H9 (cell line): ENCODE measurements around the gene ZBTB7A. TPM values are rescaled to one million over a fixed set of nuclear protein-coding genes. Genes with fewer than 3 reads are reported as not detected.

Experiments used
- DNase-seq: peaks from one replicate; pipeline ENCODE4 v3.0.0-alpha.2; 2017
- H2AFZ ChIP-seq: one replicate; pipeline ENCODE4 v1.6.1; 2013; ENCODE audit warnings: mild to moderate bottlenecking, low read length, control low read depth, moderate library complexity
- H2AK5ac ChIP-seq: 2 replicates; pipeline ENCODE4 v1.6.1; 2013; ENCODE audit warnings: low read length, control low read depth, mixed read lengths; ENCODE audit not compliant: insufficient read length
- H2BK120ac ChIP-seq: one replicate; pipeline ENCODE4 v1.6.1; 2013; ENCODE audit warnings: low read depth, mild to moderate bottlenecking, low read length, control low read depth, inconsistent platforms; ENCODE audit not compliant: poor library complexity, severe bottlenecking
- H2BK12ac ChIP-seq: 2 replicates; pipeline ENCODE4 v1.6.1; 2013; ENCODE audit warnings: low read length, control low read depth, mixed read lengths, low read depth; ENCODE audit not compliant: insufficient read length
- H2BK15ac ChIP-seq: 2 replicates; pipeline ENCODE4 v1.6.1; 2013; ENCODE audit warnings: low read depth, low read length, control low read depth
- H2BK20ac ChIP-seq: one replicate; pipeline ENCODE4 v1.6.1; 2013; ENCODE audit warnings: low read depth, mild to moderate bottlenecking, low read length, control low read depth, inconsistent platforms; ENCODE audit not compliant: poor library complexity, severe bottlenecking
- H2BK5ac ChIP-seq: 2 replicates; pipeline ENCODE4 v1.6.1; 2013; ENCODE audit warnings: low read length, control low read depth, mixed read lengths; ENCODE audit not compliant: insufficient read length
- H3K14ac ChIP-seq: 2 replicates; pipeline ENCODE4 v1.6.1; 2013; ENCODE audit warnings: low read length, control low read depth; ENCODE audit not compliant: insufficient read depth
- H3K18ac ChIP-seq: 2 replicates; pipeline ENCODE4 v1.6.1; 2013; ENCODE audit warnings: low read depth, mild to moderate bottlenecking, mixed read lengths, low read length, control low read depth; ENCODE audit not compliant: insufficient read length
- H3K23ac ChIP-seq: 2 replicates; pipeline ENCODE4 v1.6.1; 2013; ENCODE audit warnings: low read length, control low read depth, mixed read lengths, low read depth; ENCODE audit not compliant: insufficient read length
- H3K23me2 ChIP-seq: 2 replicates; pipeline ENCODE4 v1.6.1; 2013; ENCODE audit warnings: low read depth, mild to moderate bottlenecking, mixed read lengths, low read length, control low read depth; ENCODE audit not compliant: insufficient read length, poor library complexity, severe bottlenecking
- H3K27ac ChIP-seq: 2 replicates; pipeline ENCODE4 v1.5.1; 2013; ENCODE audit warnings: low read length, control low read depth, mixed read lengths, low read depth; ENCODE audit not compliant: insufficient read length
- H3K27me3 ChIP-seq: 2 replicates; pipeline ENCODE4 v1.6.1; 2013; ENCODE audit warnings: low read length, control low read depth, inconsistent platforms; ENCODE audit not compliant: insufficient read depth
- H3K4ac ChIP-seq: 2 replicates; pipeline ENCODE4 v1.6.1; 2013; ENCODE audit warnings: low read depth, mild to moderate bottlenecking, control low read depth, inconsistent platforms, low read length, moderate library complexity
- H3K4me1 ChIP-seq: 2 replicates; pipeline ENCODE4 v1.6.1; 2013; ENCODE audit warnings: low read length, control low read depth, inconsistent platforms; ENCODE audit not compliant: insufficient read depth
- H3K4me2 ChIP-seq: 2 replicates; pipeline ENCODE4 v1.6.1; 2013; ENCODE audit warnings: low read length, control low read depth, mixed read lengths; ENCODE audit not compliant: insufficient read length, insufficient read depth
- H3K56ac ChIP-seq: 2 replicates; pipeline ENCODE4 v1.6.1; 2013; ENCODE audit warnings: low read depth, mild to moderate bottlenecking, mixed read lengths, low read length, control low read depth; ENCODE audit not compliant: insufficient read length
- H3K79me1 ChIP-seq: 2 replicates; pipeline ENCODE4 v1.6.1; 2013; ENCODE audit warnings: low read depth, mild to moderate bottlenecking, moderate library complexity, low read length, control low read depth, inconsistent platforms; ENCODE audit not compliant: insufficient read depth, poor library complexity, severe bottlenecking
- H3K79me2 ChIP-seq: 2 replicates; pipeline ENCODE4 v1.6.1; 2013; ENCODE audit warnings: low read length, control low read depth, inconsistent platforms; ENCODE audit not compliant: insufficient read depth
- H3K9ac ChIP-seq: 2 replicates; pipeline ENCODE4 v1.6.1; 2013; ENCODE audit warnings: low read length, control low read depth, mixed read lengths; ENCODE audit not compliant: insufficient read length; ENCODE audit errors: extremely low read depth
- H3K9me3 ChIP-seq: one replicate; pipeline ENCODE4 v1.6.1; 2013; ENCODE audit warnings: low read depth, low read length, inconsistent platforms; ENCODE audit not compliant: control insufficient read depth
- H3T11ph ChIP-seq: one replicate; pipeline ENCODE4 v1.6.1; 2013; ENCODE audit warnings: mild to moderate bottlenecking, low read length, control low read depth, inconsistent platforms
- H4K20me1 ChIP-seq: one replicate; pipeline ENCODE4 v1.6.1; 2013; ENCODE audit not compliant: control insufficient read depth, insufficient read length, insufficient read depth
- H4K5ac ChIP-seq: 2 replicates; pipeline ENCODE4 v1.6.1; 2013; ENCODE audit warnings: low read depth, mild to moderate bottlenecking, mixed read lengths, low read length, control low read depth; ENCODE audit not compliant: insufficient read length
- H4K8ac ChIP-seq: replicated peaks from 2 replicates; pipeline ENCODE4 v1.6.1; 2013; ENCODE audit warnings: low read length, control low read depth, mixed read lengths, low read depth; ENCODE audit not compliant: insufficient read length
- H4K91ac ChIP-seq: 2 replicates; pipeline ENCODE4 v1.6.1; 2013; ENCODE audit warnings: low read depth, mild to moderate bottlenecking, moderate library complexity, mixed read lengths, low read length, control low read depth; ENCODE audit not compliant: insufficient read length
- H3K27ac Mint-ChIP-seq, 3 experiments: 2 replicates in 2 of 3; 3 replicates in 1 of 3; pipeline ENCODE4 v1.8.0; 2020 to 2021; ENCODE audit warnings: mixed read lengths in 3 of 3, mild to moderate bottlenecking in 1 of 3, moderate library complexity in 1 of 3
- H3K27me3 Mint-ChIP-seq: 2 replicates; pipeline ENCODE4 v1.8.0; 2021; ENCODE audit warnings: low read depth, mild to moderate bottlenecking, moderate library complexity, mixed read lengths
- H3K36me3 Mint-ChIP-seq, 3 experiments: 2 replicates in 2 of 3; 3 replicates in 1 of 3; pipeline ENCODE4 v1.8.0; 2020 to 2021; ENCODE audit warnings: low read depth in 3 of 3, mixed read lengths in 3 of 3; ENCODE audit not compliant: insufficient read depth in 1 of 3
- H3K4me1 Mint-ChIP-seq, 2 experiments: 2 replicates each; pipeline ENCODE4 v1.8.0; 2020; ENCODE audit warnings: mixed read lengths in 2 of 2
- H3K4me3 Mint-ChIP-seq, 2 experiments: 2 replicates in 1 of 2; 3 replicates in 1 of 2; pipeline ENCODE4 v1.8.0; 2020 to 2021; ENCODE audit warnings: mild to moderate bottlenecking in 2 of 2, mixed read lengths in 2 of 2, moderate library complexity in 1 of 2
- H3K9me3 Mint-ChIP-seq, 2 experiments: 2 replicates in 1 of 2; 3 replicates in 1 of 2; pipeline ENCODE4 v1.8.0; 2020; ENCODE audit warnings: mild to moderate bottlenecking in 2 of 2, mixed read lengths in 2 of 2, moderate library complexity in 1 of 2
- CTCF ChIP-seq: fragments of 200-600 bp; sonication (generic); conservative IDR thresholded peaks from 3 replicates; pipeline ENCODE4 v1.8.0; 2021; ENCODE audit warnings: antibody characterized with exemption, mild to moderate bottlenecking
- WGBS: extraction: QIAGEN DNeasy Blood & Tissue Kit; methylation state at CpG from one replicate; pipeline ENCODE4 v1.1.7; 2013; ENCODE audit warnings: missing lambda C conversion rate, low lambda C conversion rate, mixed read lengths; ENCODE audit not compliant: insufficient read length; ENCODE audit errors: extremely low coverage; 5-methylcytosine and 5-hydroxymethylcytosine counted together
- total RNA-seq: library from RNA; stranded (reverse); gene quantifications from 2 replicates; pipeline ENCODE4 v1.2.1, GENCODE V29; 2021

ZBTB7A gene
- total RNA-seq, 1 experiment from 2014 or later = 24.9 TPM

GRCh38 chr19:4009990-4010807, 56.5 kb downstream of the ZBTB7A start:
- Histone ChIP-seq H3K14ac (no peak overlapping the region), H3K23me2 (peaks cover 10% of the 10 kb centered on the region), H3K27ac (no peak overlapping the region), H4K5ac (no peak overlapping the region), H3K79me2 (peaks cover 17% of the 10 kb centered on the region; the same call in 1 of the 2 replicates), H3K4me2 (no peak overlapping the region), H4K20me1 (no peaks in the 10 kb centered on the region), H3K79me1 (peaks cover 8% of the 10 kb centered on the region), H2BK20ac (no peak overlapping the region), H3K27me3 (no peaks in the 10 kb centered on the region), H2BK120ac (no peak overlapping the region), H3K4ac (no peak overlapping the region), H4K8ac (no peak overlapping the region), H3K9ac (no peak overlapping the region), H2BK12ac (no peak overlapping the region), H2BK15ac (no peak overlapping the region), H3K9me3 (no peaks in the 10 kb centered on the region), H2BK5ac (no peak overlapping the region), H3K56ac (no peak overlapping the region), H2AFZ (no peak overlapping the region), H3K4me1 (no peaks in the 10 kb centered on the region), H3K23ac (no peak overlapping the region), H3K18ac (no peak overlapping the region), H3T11ph (no peak overlapping the region), H2AK5ac (no peak overlapping the region), H4K91ac (no peak overlapping the region)
- Mint-ChIP-seq H3K4me3 (peak overlapping the region in 1 of 2 experiments; percentile 82; a peak in 3 of 5 replicates), H3K27me3 (no peaks in the 10 kb centered on the region), H3K4me1 (peaks cover 13 to 20% of the 10 kb centered on the region in 2 experiments), H3K27ac (no peak overlapping the region), H3K9me3 (no peaks in the 10 kb centered on the region), H3K36me3 (peaks cover 6 to 22% (median 20%) of the 10 kb centered on the region in 3 experiments; a peak in 6 of 7 replicates)
- no peak for TF ChIP-seq CTCF
- no CpG with 5 or more reads among the region's 24 CpGs for WGBS
- DNase-seq = no peak
